ENCODE data around the gene CDK14.

DNA sequence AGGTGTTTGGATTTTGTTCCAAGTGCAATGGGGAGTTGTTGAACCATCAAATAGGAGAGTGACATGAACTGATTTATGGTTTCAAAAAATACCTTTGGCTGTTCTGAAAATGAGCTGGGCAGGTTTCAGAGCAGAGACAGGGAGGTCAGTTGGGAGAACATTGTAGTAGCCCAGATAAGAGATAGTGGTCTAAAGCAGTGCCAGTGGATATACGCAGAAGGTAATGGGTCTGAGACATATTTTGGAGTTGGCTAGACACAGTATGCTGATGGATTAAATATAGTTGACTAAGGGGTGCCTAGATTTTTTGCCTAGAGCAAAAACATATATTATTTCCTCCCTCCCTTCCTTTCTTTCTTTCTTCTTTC lies 21.3 kb upstream of the CDK14 start:
- no peak for TF ChIP-seq POLR2A (IDR thresholded peaks at IDR 0.05)
- TF ChIP-seq, protein P1, sequence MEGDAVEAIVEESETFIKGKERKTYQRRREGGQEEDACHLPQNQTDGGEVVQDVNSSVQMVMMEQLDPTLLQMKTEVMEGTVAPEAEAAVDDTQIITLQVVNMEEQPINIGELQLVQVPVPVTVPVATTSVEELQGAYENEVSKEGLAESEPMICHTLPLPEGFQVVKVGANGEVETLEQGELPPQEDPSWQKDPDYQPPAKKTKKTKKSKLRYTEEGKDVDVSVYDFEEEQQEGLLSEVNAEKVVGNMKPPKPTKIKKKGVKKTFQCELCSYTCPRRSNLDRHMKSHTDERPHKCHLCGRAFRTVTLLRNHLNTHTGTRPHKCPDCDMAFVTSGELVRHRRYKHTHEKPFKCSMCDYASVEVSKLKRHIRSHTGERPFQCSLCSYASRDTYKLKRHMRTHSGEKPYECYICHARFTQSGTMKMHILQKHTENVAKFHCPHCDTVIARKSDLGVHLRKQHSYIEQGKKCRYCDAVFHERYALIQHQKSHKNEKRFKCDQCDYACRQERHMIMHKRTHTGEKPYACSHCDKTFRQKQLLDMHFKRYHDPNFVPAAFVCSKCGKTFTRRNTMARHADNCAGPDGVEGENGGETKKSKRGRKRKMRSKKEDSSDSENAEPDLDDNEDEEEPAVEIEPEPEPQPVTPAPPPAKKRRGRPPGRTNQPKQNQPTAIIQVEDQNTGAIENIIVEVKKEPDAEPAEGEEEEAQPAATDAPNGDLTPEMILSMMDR (IDR thresholded peaks at IDR 0.05), result no peak
